DND-41 (cell line): ENCODE results near the gene ZNF79.

Experiments
- CTCF ChIP-seq: IDR thresholded peaks from 2 replicates; pipeline ENCODE4 v1.5.1; 2012; ENCODE audit warnings: borderline replicate concordance, low read length, moderate library complexity, mild to moderate bottlenecking; ENCODE audit not compliant: poor library complexity, severe bottlenecking; ENCODE audit errors: extremely low read depth
- EZH2 ChIP-seq: IDR thresholded peaks from 3 replicates; pipeline ENCODE4 v1.6.1; 2012; ENCODE audit warnings: borderline replicate concordance, low read depth, mild to moderate bottlenecking, moderate library complexity, low read length, inconsistent platforms; ENCODE audit not compliant: severe bottlenecking

- no peak for TF ChIP-seq CTCF
- no peak for TF ChIP-seq EZH2
These were observed 14.2 kb downstream of the ZNF79 start for GRCh38 chr9:127438394-127438793.
